Measurements from ENCODE around the gene RNF2. TPM values are rescaled to one million over a fixed set of nuclear protein-coding genes. Genes with fewer than 3 reads are reported as not detected.

Gene RNF2
- 15.6 to 21.2 TPM (median 16.8 TPM) in 5 replicates for total RNA-seq (2022; extraction: Qiagen RNA extraction)

GRCh38 chr1:185044981-185045813 lies at the start of gene RNF2:
Gene RNF2, plus strand, starts transcription at chr1:185045558. Its CDS starts 41,996 bp downstream, at chr1:185087554.

Other genes with a start within 250 kb of the RNF2 start
- 0.70 to 1.3 TPM (median 0.98 TPM) in 5 replicates for gene NIBAN1, start 71.0 kb upstream of the RNF2 start, total RNA-seq (2022; extraction: Qiagen RNA extraction)
- 11.9 to 13.7 TPM (median 13.5 TPM) in 5 replicates for gene TRMT1L, start 111.4 kb downstream of the RNF2 start, total RNA-seq (2022; extraction: Qiagen RNA extraction)
- 1.1 to 1.5 TPM (median 1.4 TPM) in 5 replicates for gene SWT1, start 111.6 kb downstream of the RNF2 start, total RNA-seq (2022; extraction: Qiagen RNA extraction)

Data from A549 treated with CORT108297 at 1 μM for 4 hours (cell line).